Breast epithelium (tissue), 4 donors: ENCODE data around the gene C19orf53. TPM values are rescaled to one million over a fixed set of nuclear protein-coding genes. Genes with fewer than 3 reads are reported as not detected.

ENCODE experiments used
- DNase-seq, 2 donors: peaks; one replicate each; pipeline ENCODE4 v3.0.0-alpha.2; 2019; ENCODE audit warnings: low spot score in 2 of 2
- H3K27ac ChIP-seq, 2 donors: fragments of 200-600 bp; sonication (generic) in 1 of 2; one replicate each; pipeline ENCODE4 v1.5.1; 2016 to 2019; ENCODE audit warnings: mild to moderate bottlenecking in 1 of 2
- H3K27me3 ChIP-seq, 2 donors: fragments of 200-600 bp; sonication (generic) in 1 of 2; one replicate each; pipeline versions ENCODE4 v1.5.1 to v1.6.0; 2017 to 2019; ENCODE audit warnings: control low read depth in 1 of 2, mild to moderate bottlenecking in 1 of 2
- H3K36me3 ChIP-seq: fragments of 200-600 bp; one replicate; pipeline ENCODE4 v1.5.1; 2019
- H3K4me1 ChIP-seq, 2 donors: fragments of 200-600 bp; sonication (generic); one replicate each; pipeline ENCODE4 v1.5.1; 2016 to 2019; ENCODE audit warnings: control low read depth in 1 of 2
- H3K4me3 ChIP-seq, 3 donors: fragments of 200-600 bp; sonication (generic); 1 replicate in 2 of 3; 2 replicates in 1 of 3; pipeline ENCODE4 v1.5.1; 2016 to 2019; ENCODE audit warnings: mild to moderate bottlenecking in 3 of 3, moderate library complexity in 2 of 3
- H3K9me3 ChIP-seq, 2 donors: fragments of 200-600 bp; sonication (generic) in 1 of 2; one replicate each; pipeline ENCODE4 v1.5.1; 2016 to 2019; ENCODE audit warnings: control low read depth in 1 of 2
- CTCF ChIP-seq, 3 donors: fragments of 450-650 bp; IDR thresholded peaks; one replicate each; pipeline ENCODE4 v1.5.1; 2016 to 2017; ENCODE audit warnings: antibody characterized with exemption in 3 of 3, mild to moderate bottlenecking in 3 of 3, moderate library complexity in 3 of 3
- POLR2A ChIP-seq: fragments of 450-650 bp; IDR thresholded peaks from one replicate; pipeline ENCODE4 v1.6.1; 2016; ENCODE audit warnings: antibody characterized with exemption, mild to moderate bottlenecking, moderate library complexity
- POLR2AphosphoS5 ChIP-seq, 3 donors: sonication (generic); formaldehyde crosslinking; IDR thresholded peaks; one replicate each; pipeline ENCODE4 v1.6.1; 2017; ENCODE audit warnings: antibody characterized with exemption in 3 of 3
- intact Hi-C: fragments of 100-400 bp; cut with DNase I; formaldehyde crosslinking; loops from one replicate; pipeline ENCODE4 v1.15.1; 2023; ENCODE audit warnings: low total_unique reads
- total RNA-seq, 3 donors: library from RNA; depleted of rRNA; stranded (reverse); fragments of >200 nt; gene quantifications; one replicate each; pipeline ENCODE4 v1.1.0, GENCODE V29; 2016

C19orf53 gene
- total RNA-seq, 3 donors from 2014 or later, result 134 to 175 (median 137) TPM

- Histone ChIP-seq H3K4me3 (no peak overlapping the region), H3K4me1 (no peaks in the 10 kb centered on the region), H3K27ac (no peak overlapping the region), H3K36me3 (peaks cover 8% of the 10 kb centered on the region), H3K27me3 (no peaks in the 10 kb centered on the region), H3K9me3 (no peaks in the 10 kb centered on the region)
- DNase-seq, result no peak
- TF ChIP-seq CTCF (IDR thresholded peaks at IDR 0.05), result no peak
- TF ChIP-seq POLR2A, result no peak
- no peak for TF ChIP-seq POLR2AphosphoS5 (IDR thresholded peaks at IDR 0.05)
- intact Hi-C loops, result no loop called here
Measured at GRCh38 chr19:13756210-13756609, 18.0 kb upstream of the C19orf53 start.

- peaks cover 16% of the 10 kb centered on the region for H3K36me3 ChIP-seq
Measured at GRCh38 chr19:13757805-13758772, 16.2 kb upstream of the C19orf53 start.

GRCh38 chr19:13758795-13759194 lies 15.5 kb upstream of the C19orf53 start:
- intact Hi-C loops, result no loop called here
- Histone ChIP-seq H3K27ac (no peak overlapping the region), H3K9me3 (no peaks in the 10 kb centered on the region), H3K36me3 (peaks cover 16% of the 10 kb centered on the region), H3K4me3 (no peak overlapping the region), H3K4me1 (no peaks in the 10 kb centered on the region), H3K27me3 (no peaks in the 10 kb centered on the region)
- TF ChIP-seq POLR2AphosphoS5 (IDR thresholded peaks at IDR 0.05) (no peak), CTCF (IDR thresholded peaks at IDR 0.05) (no peak), POLR2A (no peak)
- no peak for DNase-seq

More at GRCh38 chr19:13757805-13758772, 16.2 kb upstream of the C19orf53 start:
- intact Hi-C loops, result no loop called here
- H3K4me1 ChIP-seq, result no peaks in the 10 kb centered on the region
- TF ChIP-seq CTCF (IDR thresholded peaks at IDR 0.05), result no peak
- TF ChIP-seq POLR2A, result no peak
- TF ChIP-seq POLR2AphosphoS5 (IDR thresholded peaks at IDR 0.05), result no peak
- DNase-seq, result no peak
- no peak overlapping the region for H3K27ac ChIP-seq
- H3K27me3 ChIP-seq, result no peaks in the 10 kb centered on the region
- H3K9me3 ChIP-seq, result no peaks in the 10 kb centered on the region
- no peak overlapping the region for H3K4me3 ChIP-seq

GRCh38 chr19:13761423-13761822 lies 12.8 kb upstream of the C19orf53 start:
- Histone ChIP-seq H3K4me3 (no peak overlapping the region), H3K27me3 (no peaks in the 10 kb centered on the region), H3K9me3 (no peaks in the 10 kb centered on the region), H3K36me3 (peaks cover 16% of the 10 kb centered on the region), H3K27ac (no peak overlapping the region), H3K4me1 (peaks cover 0 to 9% of the 10 kb centered on the region in 2 donors)
- TF ChIP-seq CTCF (IDR thresholded peaks at IDR 0.05), result peak in 1 of 3 donors; percentile 22
- no peak for TF ChIP-seq POLR2AphosphoS5 (IDR thresholded peaks at IDR 0.05)
- no peak for DNase-seq
- intact Hi-C loops, result no loop called here

- H3K27ac ChIP-seq, result no peak overlapping the region
- peaks cover 12% of the 10 kb centered on the region for H3K36me3 ChIP-seq
- no peaks in the 10 kb centered on the region for H3K27me3 ChIP-seq
- DNase-seq, result no peak
- no peaks in the 10 kb centered on the region for H3K9me3 ChIP-seq
- peaks cover 0 to 9% of the 10 kb centered on the region in 2 donors for H3K4me1 ChIP-seq
- TF ChIP-seq POLR2AphosphoS5 (IDR thresholded peaks at IDR 0.05) (no peak), CTCF (IDR thresholded peaks at IDR 0.05) (no peak), POLR2A (no peak)
- intact Hi-C loops, result no loop called here
- H3K4me3 ChIP-seq, result no peak overlapping the region
Measured at GRCh38 chr19:13762635-13763235, 11.5 kb upstream of the C19orf53 start.
